ENCODE data around the gene EEF1AKMT3.

The EEF1AKMT3 gene

DNA sequence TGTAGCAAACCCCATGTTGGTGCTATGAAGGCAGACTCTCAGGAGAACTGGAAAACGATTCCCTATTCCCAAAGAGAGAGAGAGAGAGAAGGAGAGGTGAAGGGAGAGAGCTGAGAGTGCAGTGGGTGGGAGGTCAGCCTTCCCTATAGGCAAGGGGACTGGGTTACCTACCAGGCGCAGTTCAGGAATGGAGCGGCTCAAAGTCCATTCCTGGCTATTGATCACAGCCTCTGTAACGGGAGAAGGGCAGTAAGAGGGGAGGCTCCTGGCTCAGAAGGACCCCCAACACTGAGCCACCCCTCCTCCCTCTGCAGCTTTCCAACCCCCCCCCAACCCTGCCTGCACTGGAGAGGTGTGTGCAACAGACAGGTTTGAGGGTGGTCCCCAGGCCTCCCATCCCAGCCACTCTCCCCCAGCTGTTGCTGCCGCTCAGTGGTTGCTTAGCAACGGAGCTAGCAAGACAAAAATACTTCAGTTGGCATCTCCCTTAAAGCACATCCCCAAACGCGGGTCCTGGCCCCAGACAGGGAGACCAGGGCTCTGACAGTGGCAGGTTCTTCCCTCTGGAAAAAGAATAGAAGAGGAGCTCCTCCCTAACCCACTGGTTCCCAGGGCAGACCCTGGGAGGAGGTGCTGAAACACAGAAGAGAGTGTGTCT, 37.1 kb upstream of the EEF1AKMT3 start:
- DNase-seq (ENCODE audit: low read depth): peak; percentile 35

DNA sequence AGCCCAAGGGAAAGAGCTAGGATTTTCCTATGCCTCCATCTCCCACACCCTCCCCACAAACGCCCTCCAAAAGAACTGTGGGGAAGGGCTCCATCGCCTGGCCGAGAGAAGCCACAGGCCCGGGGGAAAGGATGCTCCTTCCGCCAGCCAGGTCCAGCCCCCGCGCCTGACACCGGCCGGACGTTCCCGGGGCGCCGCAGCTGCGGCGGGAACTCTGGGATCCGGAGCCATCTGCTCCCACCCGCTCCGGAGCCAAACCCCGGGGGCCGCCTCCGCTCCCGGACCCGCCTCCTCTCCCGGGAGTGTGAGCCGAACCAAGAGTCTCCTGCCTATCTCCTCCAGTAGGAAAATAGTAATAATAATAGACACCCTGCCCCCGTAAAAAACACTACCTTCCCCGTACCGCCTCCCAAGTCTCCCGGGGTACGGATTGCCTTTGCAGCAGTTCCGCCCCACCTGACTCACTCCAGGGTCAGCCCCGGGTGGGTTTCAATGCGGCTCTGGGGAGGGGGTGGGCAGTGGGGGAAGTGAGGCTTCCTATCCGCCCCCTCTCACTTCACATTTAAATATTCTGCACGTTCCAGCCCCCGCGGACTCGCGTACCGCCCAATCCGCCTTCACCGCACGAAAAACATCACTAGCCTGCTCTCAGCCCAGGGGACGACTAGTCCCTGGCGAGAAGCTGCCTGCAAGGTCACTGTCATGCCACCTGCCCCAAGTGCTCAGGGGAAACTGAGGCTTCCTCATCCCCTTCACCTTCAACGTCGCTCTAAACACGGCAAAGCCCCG, 36.3 kb upstream of the EEF1AKMT3 start:
- peak; percentile 60 for DNase-seq (ENCODE audit: low read depth)

DNA sequence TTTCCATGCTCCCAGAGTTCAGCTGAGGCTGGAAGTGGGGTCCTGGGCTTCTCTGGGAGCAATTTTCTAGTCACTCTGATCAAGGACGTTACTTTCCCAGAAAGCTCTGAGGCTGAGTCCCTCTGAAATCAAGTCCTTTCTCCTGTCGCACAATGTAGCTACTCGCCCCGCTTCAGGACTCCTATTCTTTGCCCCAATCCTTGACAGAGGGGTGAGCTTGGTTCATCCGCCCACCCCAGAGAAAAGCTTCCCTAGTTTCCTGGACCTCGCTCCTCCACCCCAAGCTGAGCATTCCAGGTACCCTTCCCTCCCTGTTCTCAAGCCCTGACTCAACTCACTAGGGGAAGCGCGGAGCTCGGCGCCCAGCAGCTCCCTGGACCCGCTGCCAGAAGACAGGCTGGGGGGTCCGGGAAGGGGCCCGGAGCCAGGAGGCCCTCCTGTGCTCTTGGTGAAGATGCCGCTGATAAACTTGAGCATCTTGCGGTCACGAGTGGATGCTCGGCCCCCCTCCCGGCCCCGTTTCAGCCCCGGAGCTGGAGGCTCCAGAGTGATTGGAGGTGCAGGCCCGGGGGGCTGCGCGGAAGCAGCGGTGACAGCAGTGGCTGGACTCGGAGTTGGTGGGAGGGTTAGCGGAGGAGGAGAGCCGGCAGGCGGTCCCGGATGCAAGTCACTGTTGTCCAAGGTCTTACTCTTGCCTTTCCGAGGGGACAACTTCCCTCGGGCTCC, 35.5 kb upstream of the EEF1AKMT3 start:
- no peak for DNase-seq (ENCODE audit: low read depth)

DNA sequence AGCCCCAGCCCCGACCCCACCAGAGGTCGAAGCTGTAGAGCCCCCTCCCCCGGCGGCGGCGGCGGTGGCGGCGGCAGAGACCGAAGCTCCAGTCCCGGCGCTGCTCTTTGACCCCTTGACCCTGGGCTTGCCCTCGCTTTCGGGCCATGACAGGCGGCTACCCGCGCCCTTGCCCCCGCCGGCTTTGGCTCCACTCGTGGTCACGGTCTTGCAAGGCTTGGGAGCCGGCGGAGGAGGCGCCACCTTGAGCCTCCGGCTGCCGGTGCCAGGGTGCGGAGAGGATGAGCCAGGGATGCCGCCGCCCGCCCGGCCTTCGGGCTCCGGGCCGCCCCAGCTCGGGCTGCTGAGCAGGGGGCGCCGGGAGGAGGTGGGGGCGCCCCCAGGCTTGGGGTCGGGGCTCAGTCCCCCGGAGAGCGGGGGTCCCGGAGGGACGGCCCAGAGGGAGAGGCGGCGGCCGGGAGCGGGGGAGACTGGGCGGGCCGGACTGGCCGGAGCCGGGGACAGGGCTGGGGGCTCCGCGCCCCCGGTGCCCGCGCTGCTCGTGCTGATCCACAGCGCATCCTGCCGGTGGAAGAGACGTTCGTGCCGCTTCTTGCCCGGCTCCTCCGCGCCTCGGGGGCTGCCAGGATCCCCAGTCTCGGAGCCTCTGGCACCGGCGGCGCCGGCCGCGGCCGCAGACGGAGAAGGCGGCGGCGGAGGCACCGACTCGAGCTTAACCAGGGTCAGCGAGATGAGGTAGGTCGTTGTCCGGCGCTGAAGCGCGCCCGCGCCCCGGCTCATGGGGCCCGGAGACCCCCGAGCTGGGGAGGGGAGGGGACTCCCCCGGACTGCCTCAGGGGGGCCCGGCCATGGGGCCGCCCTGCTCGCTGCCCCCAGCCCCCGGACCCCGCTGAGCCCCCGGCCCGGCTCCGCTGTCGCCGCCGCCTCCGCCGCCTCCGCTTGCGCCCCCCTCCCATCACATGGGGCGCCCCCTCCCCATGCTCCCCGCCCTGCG, 34.6 kb upstream of the EEF1AKMT3 start:
- peak; percentile 30 for DNase-seq (ENCODE audit: low read depth)

DNA sequence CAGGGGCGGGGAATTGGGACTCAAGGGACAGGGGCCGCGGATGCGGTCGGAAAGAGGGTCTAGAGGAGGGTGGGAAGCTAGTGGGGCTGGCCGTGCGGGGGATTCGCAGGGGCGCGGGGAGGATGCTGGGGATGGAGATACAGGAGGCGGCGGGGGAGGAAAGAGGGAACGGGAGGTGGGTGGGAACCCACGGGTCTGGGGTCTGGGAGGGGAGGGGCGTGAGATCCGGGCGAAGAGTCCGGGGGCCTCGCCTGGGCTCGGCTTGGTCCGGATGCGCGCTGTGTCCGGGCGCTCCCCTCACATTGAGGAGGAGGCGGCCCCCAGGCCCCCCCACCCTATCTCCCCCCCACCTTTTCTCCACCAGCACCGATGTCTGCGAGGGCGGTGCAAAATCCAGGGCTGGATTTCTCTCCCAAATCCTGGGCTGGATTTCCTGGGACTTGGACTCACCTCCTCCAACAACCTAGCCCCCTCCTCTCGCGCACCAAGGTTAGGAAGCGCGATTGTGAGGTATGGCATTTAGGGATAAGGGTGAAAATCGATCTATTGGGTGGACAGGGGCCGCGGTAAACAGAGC, 33.7 kb upstream of the EEF1AKMT3 start, which contains the start of gene AGAP2:
AGAP2 (minus strand) TSS at position 82 of the 577 bp plus-strand sequence. CDS start 496 bp downstream, outside the sequence.
- DNase-seq (ENCODE audit: low read depth): no peak

DNA sequence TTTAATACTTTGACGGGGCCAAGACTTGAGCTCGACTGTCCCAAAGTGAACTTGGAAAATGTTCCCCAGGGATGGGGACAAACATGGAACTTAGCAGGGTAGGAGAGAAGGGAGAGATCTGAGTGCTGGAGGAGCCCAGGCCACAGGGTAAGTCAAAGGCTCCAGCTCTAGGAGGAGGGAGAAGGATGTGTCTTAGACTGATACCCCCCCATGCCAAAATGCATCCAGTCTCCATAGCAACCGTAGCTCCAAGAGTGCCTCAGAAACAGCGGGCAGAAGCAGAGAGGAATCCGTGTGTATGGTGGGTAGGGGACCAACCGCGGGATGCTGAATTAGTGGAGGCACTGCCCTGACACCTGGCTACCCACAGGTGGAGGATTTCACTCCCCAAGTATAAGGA, 33.0 kb upstream of the EEF1AKMT3 start:
- DNase-seq (ENCODE audit: low read depth): no peak

DNA sequence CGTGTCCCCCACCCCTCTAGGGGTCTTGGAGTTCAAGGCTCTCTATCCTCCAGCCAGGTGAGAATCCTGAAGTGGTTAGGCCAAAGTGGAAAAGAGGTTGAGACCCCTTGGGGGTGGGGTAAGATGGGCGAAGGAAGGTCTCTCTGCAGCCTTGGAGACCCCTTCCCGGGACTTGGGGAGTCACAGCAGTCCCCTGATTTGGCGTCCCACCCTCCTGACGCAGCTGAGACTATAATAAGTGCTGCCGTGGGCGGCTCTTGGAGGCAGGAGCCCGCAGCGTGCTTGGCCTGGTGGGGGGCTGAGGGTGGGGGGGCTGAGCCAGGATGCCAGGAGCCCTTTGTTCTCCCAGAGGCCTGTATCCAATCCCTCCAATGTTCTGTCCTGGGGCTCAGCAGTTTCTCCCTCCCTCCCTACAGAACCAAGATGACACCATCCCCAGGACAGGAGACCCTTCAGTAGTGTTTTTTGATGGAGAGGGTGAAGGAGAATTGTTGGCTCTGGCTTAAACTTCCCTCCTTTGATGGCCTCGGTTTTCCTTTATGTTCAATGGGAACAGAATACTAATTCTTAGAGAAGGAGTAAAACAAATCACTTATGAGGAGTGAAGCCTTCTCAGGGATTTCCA, 32.4 kb upstream of the EEF1AKMT3 start:
- DNase-seq (ENCODE audit: low read depth): no peak

DNA sequence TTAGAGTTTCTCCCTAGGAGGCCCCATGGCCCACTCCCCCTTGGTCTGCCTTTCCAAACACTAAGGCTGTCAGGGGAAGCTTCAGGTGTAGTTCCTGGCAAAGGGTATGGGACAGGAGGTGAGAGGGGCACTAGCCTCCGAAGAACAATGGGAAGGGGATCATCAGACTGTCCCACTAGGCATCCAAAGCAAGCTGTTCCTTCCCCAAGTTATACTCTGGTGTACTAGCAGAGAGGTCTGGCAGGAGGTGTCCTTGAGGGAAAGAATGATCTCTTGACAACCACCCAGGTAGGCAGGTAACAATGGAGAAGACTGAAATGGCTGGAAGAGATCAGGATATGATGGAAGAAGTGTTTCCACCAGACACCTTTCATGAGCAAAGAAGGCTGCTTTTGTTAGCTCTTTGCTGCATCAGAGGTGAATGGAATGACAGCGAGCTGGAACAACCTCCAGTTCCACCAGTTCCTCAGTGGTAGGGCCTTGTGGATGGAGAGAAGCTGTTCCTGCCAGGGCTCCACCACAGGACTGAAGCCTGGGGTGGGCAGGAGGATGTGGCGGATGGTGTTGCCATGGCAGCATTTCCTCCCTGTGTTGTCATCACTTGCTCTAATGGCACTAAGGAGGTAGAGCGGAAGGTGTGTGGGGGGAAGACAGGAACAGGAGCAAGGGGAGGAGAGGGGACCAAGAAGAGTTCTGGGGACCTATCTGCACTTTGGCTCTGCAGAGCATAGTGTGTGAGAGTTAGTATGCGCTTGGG, 31.6 kb upstream of the EEF1AKMT3 start:
- DNase-seq (ENCODE audit: low read depth): no peak

DNA sequence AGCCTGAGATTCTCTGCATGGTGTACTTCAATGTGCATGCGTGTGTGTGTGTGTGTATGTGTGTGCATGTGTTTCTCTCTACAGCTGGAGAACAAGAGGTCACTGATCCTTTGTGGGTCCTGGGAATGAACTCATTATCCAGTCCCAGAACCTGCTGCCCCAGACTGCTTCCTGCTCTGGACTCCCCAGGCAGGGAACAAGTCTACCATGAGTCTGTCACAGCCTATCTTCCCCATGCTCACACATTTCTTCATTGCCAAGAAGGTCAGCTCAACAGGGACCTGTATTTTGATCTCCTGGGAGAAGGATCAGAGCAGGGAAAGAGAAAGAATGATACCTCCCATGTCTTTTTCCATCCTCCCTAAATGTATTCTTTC, 31.0 kb upstream of the EEF1AKMT3 start:
- DNase-seq (ENCODE audit: low read depth): no peak

DNA sequence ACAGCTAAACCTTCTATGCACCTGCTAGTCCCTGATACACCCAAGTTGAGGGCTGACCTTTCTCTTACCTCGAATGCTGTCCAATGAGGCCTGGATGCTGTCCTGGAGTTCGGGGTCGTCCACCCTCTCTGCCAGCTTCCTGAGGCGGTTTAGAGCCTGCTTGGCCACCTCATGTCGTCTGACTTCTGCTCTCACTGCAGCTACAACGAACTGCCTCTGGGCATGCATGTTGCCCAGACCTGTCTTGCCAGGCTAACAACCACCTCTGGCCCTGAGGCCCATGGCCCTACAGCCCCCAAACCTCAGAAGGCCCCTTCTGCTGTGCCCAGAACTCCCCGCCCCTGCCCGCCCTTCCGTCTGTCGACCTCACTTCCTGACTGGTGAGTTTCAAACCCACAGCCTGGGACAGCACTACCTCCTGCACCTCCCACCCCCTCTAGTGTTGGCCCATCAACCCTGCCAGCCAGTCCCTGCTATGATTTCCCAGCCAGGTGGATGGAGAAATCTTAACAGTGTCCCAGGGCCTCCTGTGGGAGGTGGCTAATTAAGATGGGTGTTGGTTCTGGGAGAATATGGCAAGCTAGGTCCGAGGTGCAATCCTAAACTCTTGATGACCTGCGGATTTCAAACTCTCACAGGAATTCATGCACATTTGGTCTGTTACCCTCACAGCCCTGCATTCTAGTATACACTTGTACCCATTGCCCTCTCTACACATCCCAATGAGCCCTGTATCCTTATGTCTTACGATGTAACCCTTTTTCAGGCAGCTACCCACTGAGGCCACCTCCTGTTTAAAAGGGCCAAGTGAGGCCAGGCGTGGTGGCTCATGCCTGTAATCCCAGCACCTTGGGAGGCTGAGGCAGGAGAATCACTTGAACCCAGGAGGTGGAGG, 30.3 kb upstream of the EEF1AKMT3 start:
- DNase-seq (ENCODE audit: low read depth): no peak

DNA sequence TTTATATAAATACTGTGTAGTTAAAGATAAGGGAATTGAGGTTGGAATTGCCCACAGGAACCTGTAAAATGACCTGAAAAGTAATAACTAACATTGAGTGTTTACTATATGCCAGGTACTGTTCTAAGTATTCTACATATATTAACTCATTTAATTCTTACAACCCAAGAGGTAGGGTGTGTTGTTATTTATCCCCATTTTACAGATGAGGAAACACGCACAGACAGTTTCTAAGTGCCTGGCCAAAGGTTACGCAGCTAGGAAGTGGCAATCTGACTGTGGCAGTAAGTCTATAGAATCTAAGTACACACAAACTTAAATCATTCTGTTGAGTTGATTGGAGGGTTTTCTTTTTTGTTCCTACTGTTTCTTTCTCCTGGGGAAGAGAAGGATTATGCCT, 28.6 kb upstream of the EEF1AKMT3 start:
- DNase-seq (ENCODE audit: low read depth): no peak

DNA sequence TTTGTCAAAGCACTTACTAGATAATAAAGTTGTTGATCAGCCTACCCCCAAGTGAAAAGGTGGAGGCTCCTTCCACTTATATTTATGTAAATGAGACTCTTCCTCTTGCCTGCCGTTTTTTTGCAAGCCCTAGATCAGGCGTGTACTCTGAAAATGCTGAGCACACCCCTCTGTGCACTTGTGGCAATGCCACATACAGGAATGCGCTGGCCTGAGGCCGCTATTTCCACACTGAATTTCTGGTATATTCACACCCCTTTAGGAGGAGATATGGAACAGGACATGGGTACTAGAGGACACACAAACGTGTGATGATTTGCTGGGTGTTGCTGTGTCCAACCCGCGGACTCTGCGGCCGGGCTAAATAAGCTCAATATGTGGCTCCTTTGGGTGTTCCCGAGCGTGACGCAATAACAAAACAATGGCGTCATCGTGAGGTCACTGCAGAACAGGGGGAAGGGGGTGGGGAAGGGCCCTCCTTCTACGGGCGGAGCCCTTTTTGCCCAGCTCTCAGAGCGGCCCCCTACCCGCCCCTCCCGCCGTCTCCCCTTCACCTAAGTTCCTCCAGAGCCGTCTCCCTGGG, 28.1 kb upstream of the EEF1AKMT3 start:
- no peak for DNase-seq (ENCODE audit: low read depth)

DNA sequence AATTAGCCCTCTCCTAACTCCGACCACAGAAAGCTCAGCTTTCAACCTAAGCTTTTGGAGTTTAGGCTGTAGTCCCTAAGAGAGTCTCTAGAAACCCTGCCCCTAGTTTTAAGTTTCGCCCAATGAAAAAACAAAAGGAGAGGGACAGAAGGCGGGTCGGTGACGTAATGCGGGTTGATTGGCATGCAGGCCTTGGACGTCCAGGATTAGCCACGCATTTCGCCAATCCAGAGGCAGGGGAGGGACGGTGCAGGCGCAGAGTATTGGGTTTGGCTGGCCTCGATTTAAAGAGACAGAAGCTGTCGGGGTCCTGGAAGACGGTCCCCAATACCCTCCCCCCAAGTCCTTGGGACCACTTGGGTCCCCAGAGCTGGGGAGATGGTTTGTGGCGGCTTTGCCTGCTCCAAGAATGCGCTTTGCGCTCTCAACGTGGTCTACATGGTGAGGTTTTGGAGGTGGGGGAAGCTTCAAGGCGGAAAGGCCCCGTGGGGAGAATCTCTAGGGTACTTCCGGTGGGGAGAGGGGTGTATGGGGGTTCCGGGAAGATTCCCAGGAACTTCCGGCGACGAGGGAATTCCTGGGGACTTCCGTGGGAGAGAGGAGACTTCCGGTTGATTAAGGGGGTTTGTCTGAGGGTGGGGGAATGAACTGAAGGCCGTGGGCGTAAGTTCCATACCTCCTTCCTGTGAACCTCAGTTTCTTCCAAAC, 27.5 kb upstream of the EEF1AKMT3 start, which contains the start of gene TSPAN31:
TSPAN31 (plus strand) TSS at position 263 of the 708 bp plus-strand sequence; CDS start at position 379, 116 bp downstream.
- DNase-seq (ENCODE audit: low read depth): peak; percentile 99

DNA sequence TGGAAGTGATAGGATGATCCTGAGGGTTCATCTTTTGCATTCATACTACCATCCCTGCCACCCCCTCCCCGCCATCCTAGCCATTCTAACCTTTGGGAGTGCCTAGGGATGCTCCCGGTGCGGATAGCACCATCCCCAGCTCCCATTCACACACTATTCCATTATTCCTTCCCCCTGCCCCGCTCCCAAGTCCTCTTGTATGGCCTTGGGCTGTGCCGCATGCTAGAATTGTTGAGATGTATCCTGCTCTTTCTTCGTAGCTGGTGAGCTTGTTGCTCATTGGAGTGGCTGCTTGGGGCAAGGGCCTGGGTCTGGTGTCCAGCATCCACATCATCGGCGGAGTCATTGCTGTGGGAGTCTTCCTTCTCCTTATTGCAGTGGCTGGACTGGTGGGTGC, 26.9 kb upstream of the EEF1AKMT3 start:
- DNase-seq (ENCODE audit: low read depth): no peak

DNA sequence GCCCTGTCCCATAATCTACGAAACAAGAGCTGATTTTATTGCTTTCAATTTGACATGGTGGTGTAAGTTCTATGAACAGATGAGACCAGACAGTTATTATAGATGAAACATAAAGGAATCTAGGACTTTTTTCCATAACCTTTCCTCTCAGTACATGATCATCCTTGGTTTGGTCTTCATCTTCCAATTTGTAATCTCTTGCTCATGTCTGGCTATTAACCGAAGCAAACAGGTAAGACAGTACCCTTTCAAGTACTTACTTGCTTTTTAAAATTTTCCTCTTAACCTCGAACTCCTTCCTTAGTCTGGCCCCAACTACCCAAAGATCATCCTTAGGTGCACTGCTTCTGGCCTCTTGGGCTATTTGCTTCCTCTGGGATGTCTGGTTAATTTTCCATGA, 26.4 kb upstream of the EEF1AKMT3 start:
- no peak for DNase-seq (ENCODE audit: low read depth)

DNA sequence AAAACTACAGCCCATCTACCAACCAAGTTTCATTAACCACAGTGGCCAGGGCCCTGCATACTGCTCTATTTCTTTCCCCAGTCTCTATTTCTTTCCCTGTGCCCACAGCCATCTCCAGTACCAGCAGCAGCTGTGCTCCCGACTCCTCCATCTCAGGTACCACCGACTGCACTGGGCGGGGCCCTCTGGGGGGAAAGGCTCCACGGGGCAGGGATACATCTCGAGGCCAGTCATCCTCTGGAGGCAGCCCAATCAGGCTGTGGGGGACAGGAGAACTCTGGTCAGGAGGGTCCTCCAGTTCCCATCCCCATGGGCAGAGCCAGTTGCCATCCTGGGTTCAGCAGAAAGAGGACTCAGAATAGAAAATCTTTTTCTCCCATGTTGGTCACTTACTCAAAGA, 23.4 kb upstream of the EEF1AKMT3 start:
- DNase-seq (ENCODE audit: low read depth): no peak

DNA sequence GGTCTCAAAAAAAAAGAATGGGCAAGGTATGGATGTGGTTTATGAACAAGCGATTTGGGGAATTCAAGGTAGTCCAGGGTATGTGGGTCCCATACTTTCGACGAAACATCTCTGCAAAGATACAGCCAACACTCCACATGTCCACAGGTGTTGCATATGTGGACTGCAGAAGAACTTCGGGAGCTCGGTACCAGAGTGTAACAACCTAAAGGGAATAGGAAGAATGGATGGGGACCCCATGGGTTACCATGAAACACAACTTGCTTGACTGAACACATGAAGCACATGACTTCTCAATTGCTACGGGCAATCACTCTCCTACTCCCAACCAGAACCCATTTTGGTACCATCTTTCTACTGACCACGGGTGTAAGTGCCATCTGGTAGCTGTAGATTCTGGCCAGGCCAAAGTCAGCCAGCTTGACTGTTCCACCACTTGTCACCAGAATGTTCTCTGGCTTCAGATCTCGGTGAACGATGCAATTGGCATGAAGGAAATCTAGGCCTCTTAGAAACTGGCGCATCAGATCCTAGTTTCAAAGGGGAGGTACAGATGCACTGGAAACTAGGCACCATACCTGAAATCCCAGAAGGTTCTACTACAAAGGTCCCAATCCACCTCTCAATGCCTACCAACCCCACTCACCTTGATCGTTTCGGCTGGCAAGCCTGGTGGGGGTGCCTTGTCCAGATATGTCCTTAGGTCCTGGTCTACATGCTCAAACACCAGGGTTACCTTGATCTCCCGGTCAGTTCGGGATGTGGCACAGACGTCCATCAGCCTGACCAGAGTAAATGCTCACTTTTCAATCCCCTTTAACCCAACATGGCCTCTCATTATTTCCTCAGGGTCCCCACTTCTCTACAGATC, 21.6 kb upstream of the EEF1AKMT3 start:
- DNase-seq (ENCODE audit: low read depth): no peak
